PFSK-1 (cell line): ENCODE results near the gene MEGF6.

ENCODE experiments used
- FOXP2 ChIP-seq: optimal IDR thresholded peaks from 2 replicates; pipeline ENCODE3; 2011; ENCODE audit warnings: borderline replicate concordance, control low read depth, inconsistent platforms; ENCODE audit not compliant: insufficient read depth; ENCODE audit errors: extremely low read length, extremely low read depth
- POLR2AphosphoS5 ChIP-seq: IDR thresholded peaks from 2 replicates; pipeline ENCODE4 v1.6.1; 2012; ENCODE audit warnings: low read depth, mild to moderate bottlenecking, control low read depth, low read length, moderate library complexity
- SIN3A ChIP-seq: IDR thresholded peaks from 2 replicates; pipeline ENCODE4 v1.6.1; 2012; ENCODE audit warnings: mild to moderate bottlenecking, low read length, moderate library complexity, borderline replicate concordance; ENCODE audit not compliant: insufficient read depth
- TAF1 ChIP-seq: IDR thresholded peaks from 2 replicates; pipeline ENCODE4 v1.6.1; 2012; ENCODE audit warnings: low read length, control low read depth, borderline replicate concordance; ENCODE audit not compliant: insufficient read depth
- TF ChIP-seq, protein P1 (sequence below), 2 experiments: IDR thresholded peaks; 2 replicates each; pipeline versions ENCODE4 v1.6.1 to v1.8.0; 2011 to 2012; ENCODE audit warnings: low read depth in 2 of 2, low read length in 2 of 2, control low read depth in 1 of 2, inconsistent platforms in 1 of 2, mild to moderate bottlenecking in 1 of 2, moderate library complexity in 1 of 2; ENCODE audit not compliant: insufficient read depth in 1 of 2

MEGF6 gene

DNA sequence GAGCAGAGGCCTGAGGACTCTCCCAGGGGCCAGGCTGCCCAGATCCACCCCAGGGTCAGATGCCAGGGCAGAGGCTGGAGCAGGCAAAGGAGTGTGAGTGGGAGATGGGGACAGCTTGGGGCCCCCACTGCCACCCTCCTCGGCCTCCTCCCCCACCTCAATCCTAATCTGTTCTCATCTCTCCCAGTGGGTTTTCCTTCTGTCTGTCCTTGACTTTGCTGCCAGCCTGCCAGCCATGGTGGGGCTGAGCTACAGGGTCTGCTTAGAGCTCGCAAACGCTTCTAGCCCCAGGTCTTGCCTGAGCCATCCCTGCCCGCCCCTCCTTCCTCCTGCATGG is 65.3 kb downstream of the MEGF6 start:
- TF ChIP-seq SIN3A (no peak), POLR2AphosphoS5 (no peak), TAF1 (no peak), FOXP2 (no peak)
- TF ChIP-seq, protein P1, sequence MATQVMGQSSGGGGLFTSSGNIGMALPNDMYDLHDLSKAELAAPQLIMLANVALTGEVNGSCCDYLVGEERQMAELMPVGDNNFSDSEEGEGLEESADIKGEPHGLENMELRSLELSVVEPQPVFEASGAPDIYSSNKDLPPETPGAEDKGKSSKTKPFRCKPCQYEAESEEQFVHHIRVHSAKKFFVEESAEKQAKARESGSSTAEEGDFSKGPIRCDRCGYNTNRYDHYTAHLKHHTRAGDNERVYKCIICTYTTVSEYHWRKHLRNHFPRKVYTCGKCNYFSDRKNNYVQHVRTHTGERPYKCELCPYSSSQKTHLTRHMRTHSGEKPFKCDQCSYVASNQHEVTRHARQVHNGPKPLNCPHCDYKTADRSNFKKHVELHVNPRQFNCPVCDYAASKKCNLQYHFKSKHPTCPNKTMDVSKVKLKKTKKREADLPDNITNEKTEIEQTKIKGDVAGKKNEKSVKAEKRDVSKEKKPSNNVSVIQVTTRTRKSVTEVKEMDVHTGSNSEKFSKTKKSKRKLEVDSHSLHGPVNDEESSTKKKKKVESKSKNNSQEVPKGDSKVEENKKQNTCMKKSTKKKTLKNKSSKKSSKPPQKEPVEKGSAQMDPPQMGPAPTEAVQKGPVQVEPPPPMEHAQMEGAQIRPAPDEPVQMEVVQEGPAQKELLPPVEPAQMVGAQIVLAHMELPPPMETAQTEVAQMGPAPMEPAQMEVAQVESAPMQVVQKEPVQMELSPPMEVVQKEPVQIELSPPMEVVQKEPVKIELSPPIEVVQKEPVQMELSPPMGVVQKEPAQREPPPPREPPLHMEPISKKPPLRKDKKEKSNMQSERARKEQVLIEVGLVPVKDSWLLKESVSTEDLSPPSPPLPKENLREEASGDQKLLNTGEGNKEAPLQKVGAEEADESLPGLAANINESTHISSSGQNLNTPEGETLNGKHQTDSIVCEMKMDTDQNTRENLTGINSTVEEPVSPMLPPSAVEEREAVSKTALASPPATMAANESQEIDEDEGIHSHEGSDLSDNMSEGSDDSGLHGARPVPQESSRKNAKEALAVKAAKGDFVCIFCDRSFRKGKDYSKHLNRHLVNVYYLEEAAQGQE (IDR thresholded peaks at IDR 0.05; ENCODE audit: insufficient read depth in 1 of 2, low read depth in 2 of 2, low read length in 2 of 2), result no peak

GRCh38 chr1:3545363-3546047 is 65.8 kb downstream of the MEGF6 start:
- no peak for TF ChIP-seq POLR2AphosphoS5
- no peak for TF ChIP-seq FOXP2
- TF ChIP-seq TAF1, result no peak
- no peak for TF ChIP-seq SIN3A
- TF ChIP-seq, protein P1 (IDR thresholded peaks at IDR 0.05; ENCODE audit: insufficient read depth in 1 of 2, low read depth in 2 of 2, low read length in 2 of 2), result no peak

DNA sequence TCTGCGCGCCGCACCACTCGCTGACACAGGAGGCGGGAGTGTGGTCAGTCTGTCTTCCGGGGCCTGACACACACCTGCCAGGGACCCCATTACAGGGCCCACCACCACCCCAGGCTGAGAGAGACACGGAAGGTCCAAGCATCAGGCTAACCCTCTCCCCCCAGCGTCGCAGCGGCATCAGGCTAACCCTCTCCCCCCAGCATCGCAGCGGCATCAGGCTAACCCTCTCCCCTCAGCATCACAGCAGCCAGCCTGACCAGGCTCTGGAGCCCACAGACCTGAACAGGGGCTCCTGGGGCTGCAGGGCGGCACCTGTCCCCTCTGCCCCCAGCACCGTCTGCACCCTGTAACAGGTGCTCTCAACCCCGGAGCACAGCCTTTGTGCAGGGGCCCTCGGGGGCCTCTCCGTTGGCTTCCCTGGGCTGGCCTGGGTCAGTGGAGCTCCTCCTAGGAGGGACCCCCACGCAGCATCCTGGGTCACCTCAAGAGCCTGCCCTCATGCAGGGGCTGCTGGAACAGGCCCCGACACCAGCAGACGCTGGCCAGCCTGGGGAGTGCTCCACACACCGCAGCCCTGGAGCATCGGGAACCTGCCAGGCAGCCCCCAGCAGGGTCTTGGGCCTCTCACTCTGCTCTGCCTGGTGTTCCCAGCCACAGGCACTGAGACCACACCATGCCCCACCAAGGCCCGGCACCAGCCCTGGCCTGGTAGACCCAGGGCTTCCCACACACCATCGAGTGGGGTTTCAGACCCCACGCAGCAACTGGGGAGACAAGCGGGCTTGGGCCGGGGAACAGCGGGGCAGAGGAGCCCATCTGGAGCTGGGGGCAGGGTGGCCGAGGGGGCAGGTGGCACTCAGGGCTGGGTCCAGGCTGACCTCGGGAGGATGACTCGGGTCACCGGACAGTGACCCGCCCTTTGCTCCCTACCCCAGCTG is 67.0 kb downstream of the MEGF6 start:
- TF ChIP-seq, protein P1 (IDR thresholded peaks at IDR 0.05; ENCODE audit: insufficient read depth in 1 of 2, low read depth in 2 of 2, low read length in 2 of 2), result no peak
- TF ChIP-seq TAF1 (no peak), FOXP2 (no peak), SIN3A (no peak), POLR2AphosphoS5 (no peak)

DNA sequence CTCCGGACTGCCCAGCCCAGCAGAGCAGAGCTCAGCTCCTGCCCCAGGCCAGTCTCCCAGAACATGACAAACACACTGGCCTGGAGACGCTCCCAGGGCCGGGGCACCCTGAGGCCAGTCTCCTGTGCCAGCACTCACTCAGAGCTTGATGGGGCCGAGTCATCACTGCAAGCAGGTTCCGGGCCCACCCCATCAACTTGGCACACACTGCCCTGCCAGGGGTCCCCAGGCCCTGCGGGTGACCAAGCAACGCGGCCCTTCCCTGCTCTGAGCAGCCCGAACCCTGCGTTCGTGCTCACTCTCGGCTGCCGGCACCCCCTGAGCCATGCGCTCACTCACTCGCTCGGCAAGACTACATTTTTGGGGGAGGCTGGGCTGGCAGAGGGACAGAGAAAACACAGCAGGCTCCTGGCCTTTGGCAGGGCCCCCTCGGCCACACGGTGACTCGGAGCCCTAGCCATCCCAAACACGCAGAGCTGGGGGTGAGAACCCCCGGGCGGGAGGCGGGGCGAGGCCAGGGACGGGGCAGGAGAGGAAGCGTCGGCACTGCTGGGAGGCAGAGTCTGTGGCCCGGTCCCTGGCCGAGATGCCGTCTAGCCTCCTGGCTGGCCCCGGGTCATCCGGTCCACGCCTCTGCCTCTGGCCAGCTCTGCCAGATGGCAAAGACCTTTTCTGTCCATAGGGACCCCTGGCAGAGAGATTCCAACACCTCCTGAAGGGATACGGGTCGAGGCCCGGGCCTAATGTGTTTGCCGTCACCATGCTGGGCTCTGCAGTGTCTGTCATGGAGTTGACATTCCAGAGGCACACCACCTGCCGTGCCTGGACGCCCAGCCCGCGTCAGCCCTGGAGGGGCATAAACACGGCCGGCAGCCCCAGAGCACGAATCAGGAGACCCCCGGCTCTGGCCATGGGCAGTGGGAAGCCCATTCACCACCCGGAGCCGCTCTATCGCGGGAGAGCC is 68.0 kb downstream of the MEGF6 start:
- TF ChIP-seq, protein P1 (IDR thresholded peaks at IDR 0.05; ENCODE audit: insufficient read depth in 1 of 2, low read depth in 2 of 2, low read length in 2 of 2), result no peak
- TF ChIP-seq TAF1, result no peak
- TF ChIP-seq POLR2AphosphoS5, result no peak
- TF ChIP-seq FOXP2, result no peak
- no peak for TF ChIP-seq SIN3A
